ENCODE measurements around the gene NUDT8. TPM values are rescaled to one million over a fixed set of nuclear protein-coding genes. Genes with fewer than 3 reads are reported as not detected.

NUDT8 gene
- total RNA-seq, 4 donors from 2014 or later: 5.0 to 64.1 (median 45.4) TPM

DNA sequence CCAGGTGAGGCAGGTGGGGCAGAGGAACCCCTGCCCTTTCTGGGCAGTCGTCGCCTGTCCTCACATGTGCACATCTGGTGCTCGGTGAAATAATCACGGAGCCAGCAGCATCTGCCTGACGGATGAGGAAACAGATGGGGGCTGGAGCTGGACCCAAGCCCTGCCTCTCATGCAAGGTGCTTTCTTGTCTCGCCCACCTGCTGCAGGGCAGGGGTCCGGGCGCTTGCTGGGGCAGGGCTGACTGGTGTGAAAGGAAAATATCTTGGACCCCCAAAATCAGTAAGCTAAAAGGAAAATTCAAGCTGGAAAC is 41.4 kb upstream of the NUDT8 start:
- no peaks in the 10 kb centered on the region for H3K27me3 ChIP-seq
- no peaks in the 10 kb centered on the region for H3K9me3 ChIP-seq
- H3K36me3 ChIP-seq: no peaks in the 10 kb centered on the region
- peaks cover 0 to 14% (median 0%) of the 10 kb centered on the region in 4 donors for H3K4me1 ChIP-seq
- no peak for TF ChIP-seq POLR2A (IDR thresholded peaks at IDR 0.05)
- TF ChIP-seq, protein P1, sequence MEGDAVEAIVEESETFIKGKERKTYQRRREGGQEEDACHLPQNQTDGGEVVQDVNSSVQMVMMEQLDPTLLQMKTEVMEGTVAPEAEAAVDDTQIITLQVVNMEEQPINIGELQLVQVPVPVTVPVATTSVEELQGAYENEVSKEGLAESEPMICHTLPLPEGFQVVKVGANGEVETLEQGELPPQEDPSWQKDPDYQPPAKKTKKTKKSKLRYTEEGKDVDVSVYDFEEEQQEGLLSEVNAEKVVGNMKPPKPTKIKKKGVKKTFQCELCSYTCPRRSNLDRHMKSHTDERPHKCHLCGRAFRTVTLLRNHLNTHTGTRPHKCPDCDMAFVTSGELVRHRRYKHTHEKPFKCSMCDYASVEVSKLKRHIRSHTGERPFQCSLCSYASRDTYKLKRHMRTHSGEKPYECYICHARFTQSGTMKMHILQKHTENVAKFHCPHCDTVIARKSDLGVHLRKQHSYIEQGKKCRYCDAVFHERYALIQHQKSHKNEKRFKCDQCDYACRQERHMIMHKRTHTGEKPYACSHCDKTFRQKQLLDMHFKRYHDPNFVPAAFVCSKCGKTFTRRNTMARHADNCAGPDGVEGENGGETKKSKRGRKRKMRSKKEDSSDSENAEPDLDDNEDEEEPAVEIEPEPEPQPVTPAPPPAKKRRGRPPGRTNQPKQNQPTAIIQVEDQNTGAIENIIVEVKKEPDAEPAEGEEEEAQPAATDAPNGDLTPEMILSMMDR (IDR thresholded peaks at IDR 0.05): no peak
- no peak overlapping the region for H3K27ac ChIP-seq
- no peak for DNase-seq
- no peak overlapping the region for H3K4me3 ChIP-seq

DNA sequence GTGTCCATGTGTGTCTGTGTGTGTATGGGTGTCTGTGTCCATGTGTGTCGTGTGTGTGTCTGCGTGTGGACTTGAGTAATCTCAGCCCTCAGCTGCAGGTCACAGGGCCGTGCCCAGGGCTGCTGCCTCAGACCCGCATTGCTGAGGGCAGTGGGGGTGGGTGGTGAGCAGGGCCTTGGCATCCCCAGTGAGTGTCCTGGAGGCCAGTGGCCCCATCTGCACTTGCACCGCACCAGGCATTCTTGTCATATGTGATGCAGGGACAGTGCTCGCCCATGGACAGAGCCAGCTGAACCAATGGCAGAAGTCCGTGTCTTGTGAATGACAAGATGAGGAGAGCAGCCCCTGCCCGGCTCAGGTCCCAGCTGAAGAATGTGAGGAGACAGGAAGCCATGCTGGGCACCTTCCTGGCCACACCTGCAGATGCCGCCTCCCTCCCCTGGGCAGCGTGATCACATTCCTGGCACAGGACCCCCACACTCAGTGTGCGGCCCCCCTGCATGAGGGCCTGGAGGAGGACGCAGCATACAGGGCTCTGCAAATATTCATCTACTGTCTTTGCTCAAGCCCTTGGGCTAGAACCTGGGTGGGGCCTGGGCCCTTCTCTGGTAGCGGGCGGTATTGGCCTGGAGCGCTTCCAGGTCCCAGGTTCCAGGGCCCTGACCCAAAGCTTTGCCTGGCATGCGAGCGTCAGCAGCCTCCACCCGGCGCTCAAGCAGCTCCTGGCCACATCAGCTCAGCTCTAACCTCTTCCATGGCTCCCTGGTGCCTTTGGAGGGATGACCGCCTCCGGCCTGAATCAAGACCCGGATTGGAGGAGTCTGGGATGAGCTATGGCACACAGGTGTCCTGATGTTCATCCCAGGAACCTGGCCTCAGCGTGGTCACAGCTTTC is 40.8 kb upstream of the NUDT8 start:
- TF ChIP-seq, protein P1 (IDR thresholded peaks at IDR 0.05): no peak
- TF ChIP-seq POLR2A (IDR thresholded peaks at IDR 0.05): no peak
- H3K27ac ChIP-seq: no peak overlapping the region
- H3K4me3 ChIP-seq: no peak overlapping the region
- H3K9me3 ChIP-seq: no peaks in the 10 kb centered on the region
- no peaks in the 10 kb centered on the region for H3K36me3 ChIP-seq
- no peaks in the 10 kb centered on the region for H3K27me3 ChIP-seq
- H3K4me1 ChIP-seq: peaks cover 0 to 14% (median 0%) of the 10 kb centered on the region in 4 donors
- peak in 1 of 3 donors; percentile 40 for DNase-seq

DNA sequence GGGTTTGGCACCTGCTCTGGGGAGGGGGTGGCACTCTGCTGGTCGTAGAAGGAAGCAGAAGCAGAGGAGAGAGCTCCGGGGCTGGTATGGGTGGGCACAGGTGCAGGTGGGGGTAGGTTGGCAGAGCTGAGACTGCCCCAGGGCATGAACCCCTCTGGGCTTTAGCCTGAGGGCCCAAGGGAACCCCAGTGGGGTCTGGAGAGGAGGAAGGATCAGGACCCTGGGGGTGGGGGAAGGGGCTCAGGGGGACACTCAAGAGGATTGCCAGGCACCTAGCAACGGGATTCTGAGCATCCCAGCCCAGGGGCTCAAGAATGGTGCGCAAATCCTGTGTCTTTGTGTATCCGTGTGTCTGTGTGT is 38.4 kb upstream of the NUDT8 start:
- Histone ChIP-seq H3K4me3 (no peak overlapping the region), H3K27me3 (no peaks in the 10 kb centered on the region), H3K27ac (no peak overlapping the region), H3K9me3 (no peaks in the 10 kb centered on the region), H3K4me1 (peaks cover 0 to 14% (median 0%) of the 10 kb centered on the region in 4 donors), H3K36me3 (no peaks in the 10 kb centered on the region)
- DNase-seq: no peak
- TF ChIP-seq, protein P1 (IDR thresholded peaks at IDR 0.05): no peak
- TF ChIP-seq POLR2A (IDR thresholded peaks at IDR 0.05): no peak

DNA sequence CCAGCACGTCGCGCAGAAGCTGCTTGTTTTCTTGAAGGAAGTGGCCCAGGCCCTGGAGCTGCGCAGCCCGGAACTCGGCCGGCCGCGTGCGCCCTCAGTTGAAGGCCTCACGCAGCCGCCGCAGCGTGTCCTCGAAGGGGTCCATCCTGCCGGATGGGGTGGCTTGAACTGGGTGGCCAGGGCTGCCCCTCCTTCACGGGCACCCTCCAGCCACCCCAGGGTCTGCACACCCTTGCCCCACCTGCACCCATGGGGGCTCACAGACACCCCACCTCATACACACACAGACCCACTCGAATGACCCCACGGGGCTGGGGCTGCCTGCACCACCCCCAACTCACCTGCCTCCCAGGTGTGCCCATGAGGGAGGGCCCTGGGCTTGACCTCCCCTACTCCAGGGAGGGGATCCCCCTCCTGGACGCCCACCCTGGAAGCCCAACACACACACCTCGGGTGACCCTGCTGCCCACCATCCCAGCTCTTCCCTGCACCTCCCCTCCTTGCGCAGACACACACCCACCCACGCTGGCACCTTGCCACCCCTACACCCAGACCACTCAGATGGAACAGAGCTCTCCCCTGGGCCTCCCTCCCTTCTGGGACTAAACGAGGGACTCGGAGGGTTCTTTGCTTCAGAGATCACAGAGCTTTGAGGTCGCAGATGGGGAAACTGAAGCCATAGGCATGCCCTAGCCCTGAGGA is 37.9 kb upstream of the NUDT8 start:
- DNase-seq: peak in 2 of 3 donors; percentile 41 to 59
- H3K4me1 ChIP-seq: peaks cover 0 to 14% (median 0%) of the 10 kb centered on the region in 4 donors
- H3K27me3 ChIP-seq: no peaks in the 10 kb centered on the region
- TF ChIP-seq, protein P1 (IDR thresholded peaks at IDR 0.05): no peak
- TF ChIP-seq POLR2A (IDR thresholded peaks at IDR 0.05): no peak
- no peak overlapping the region for H3K27ac ChIP-seq
- H3K4me3 ChIP-seq: no peak overlapping the region
- H3K36me3 ChIP-seq: no peaks in the 10 kb centered on the region
- H3K9me3 ChIP-seq: no peaks in the 10 kb centered on the region

DNA sequence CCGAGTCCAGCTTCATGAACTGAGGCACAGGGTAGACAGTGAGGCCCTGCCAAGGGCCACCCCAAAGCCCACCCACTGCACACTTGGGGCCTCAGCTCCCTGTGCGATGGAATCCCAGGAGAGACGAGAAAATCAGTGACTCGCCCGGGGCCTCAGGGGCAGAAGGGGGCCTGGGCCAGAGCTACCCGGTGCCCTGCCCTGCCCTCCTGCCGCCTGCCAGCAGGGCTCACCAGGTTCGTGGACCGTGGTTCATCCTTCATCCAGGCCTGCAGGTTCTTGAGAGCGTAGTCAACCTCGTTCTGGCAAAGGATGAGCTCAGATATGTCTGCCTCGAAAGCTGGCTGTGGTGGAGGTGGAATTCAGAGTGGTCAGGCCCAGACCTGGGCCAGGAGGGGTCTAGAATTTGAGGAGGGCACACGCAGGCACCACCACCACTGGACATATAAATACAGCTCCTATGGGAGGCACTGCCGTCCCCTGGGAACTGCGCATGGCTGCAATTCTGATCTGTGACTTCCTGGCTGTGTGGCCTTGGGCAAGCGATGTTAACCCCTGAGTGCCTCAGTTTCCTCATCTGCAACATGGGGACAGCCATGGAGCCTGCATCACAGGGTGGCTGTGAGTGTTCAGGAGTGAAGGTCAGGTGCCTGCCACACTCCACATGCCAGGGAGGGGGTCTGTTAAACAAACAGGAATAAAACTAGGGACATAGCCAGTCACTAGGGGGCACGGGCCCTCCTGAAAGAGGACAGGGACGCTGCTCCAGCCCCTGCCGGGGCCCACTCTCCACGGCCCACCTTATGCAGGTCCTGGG is 37.1 kb upstream of the NUDT8 start:
- Histone ChIP-seq H3K4me1 (peaks cover 0 to 14% (median 0%) of the 10 kb centered on the region in 4 donors), H3K9me3 (no peaks in the 10 kb centered on the region), H3K36me3 (no peaks in the 10 kb centered on the region), H3K27me3 (no peaks in the 10 kb centered on the region), H3K27ac (no peak overlapping the region), H3K4me3 (no peak overlapping the region)
- peak in 1 of 3 donors; percentile 41 for DNase-seq
- TF ChIP-seq, protein P1 (IDR thresholded peaks at IDR 0.05): no peak
- TF ChIP-seq POLR2A (IDR thresholded peaks at IDR 0.05): no peak
